Measurements from ENCODE around the gene FASTKD3.

The FASTKD3 gene

GRCh38 chr5:7872517-7873130 lies 3.8 kb upstream of the FASTKD3 start:
- no peak for DNase-seq

GRCh38 chr5:7871653-7872052 lies 2.8 kb upstream of the FASTKD3 start:
- TF ChIP-seq GATA1 (IDR thresholded peaks at IDR 0.05; ENCODE audit: low read depth, low read length), result no peak
- TF ChIP-seq POLR2A (IDR thresholded peaks at IDR 0.05; ENCODE audit: low read length), result no peak
- no peak for DNase-seq

More at GRCh38 chr5:7872517-7873130, 3.8 kb upstream of the FASTKD3 start:
- TF ChIP-seq GATA1 (IDR thresholded peaks at IDR 0.05; ENCODE audit: low read depth, low read length) (no peak), POLR2A (IDR thresholded peaks at IDR 0.05; ENCODE audit: low read length) (no peak)

- DNase-seq, result peak; percentile 47 to 61
Measured at GRCh38 chr5:7869474-7870136, 774 bp upstream of the FASTKD3 start.

GRCh38 chr5:7868427-7868772 lies 431 bp downstream of the FASTKD3 start:
- TF ChIP-seq GATA1 (IDR thresholded peaks at IDR 0.05; ENCODE audit: low read depth, low read length), result no peak
- peak in 1 of 2 experiments; percentile 49 for DNase-seq

More at GRCh38 chr5:7869474-7870136, 774 bp upstream of the FASTKD3 start:
- TF ChIP-seq POLR2A (IDR thresholded peaks at IDR 0.05; ENCODE audit: low read length) (no peak), GATA1 (IDR thresholded peaks at IDR 0.05; ENCODE audit: low read depth, low read length) (no peak)

GRCh38 chr5:7867260-7867659 lies 1.6 kb downstream of the FASTKD3 start:
- peak; percentile 10 to 28 for DNase-seq
- TF ChIP-seq GATA1 (IDR thresholded peaks at IDR 0.05; ENCODE audit: low read depth, low read length), result no peak
- TF ChIP-seq POLR2A (IDR thresholded peaks at IDR 0.05; ENCODE audit: low read length), result no peak

GRCh38 chr5:7866196-7866595 lies 2.6 kb downstream of the FASTKD3 start:
- TF ChIP-seq GATA1 (IDR thresholded peaks at IDR 0.05; ENCODE audit: low read depth, low read length) (no peak), POLR2A (IDR thresholded peaks at IDR 0.05; ENCODE audit: low read length) (no peak)
- peak; percentile 25 to 70 for DNase-seq

GRCh38 chr5:7857926-7858632 lies 10.8 kb downstream of the FASTKD3 start:
- TF ChIP-seq GATA1 (IDR thresholded peaks at IDR 0.05; ENCODE audit: low read depth, low read length), result no peak
- no peak for TF ChIP-seq POLR2A (IDR thresholded peaks at IDR 0.05; ENCODE audit: low read length)
- peak in 1 of 2 experiments; percentile 1 for DNase-seq

GRCh38 chr5:7857361-7857760 lies 11.5 kb downstream of the FASTKD3 start:
- DNase-seq, result no peak
- TF ChIP-seq POLR2A (IDR thresholded peaks at IDR 0.05; ENCODE audit: low read length), result no peak
- no peak for TF ChIP-seq GATA1 (IDR thresholded peaks at IDR 0.05; ENCODE audit: low read depth, low read length)

- peak; percentile 50 to 56 for DNase-seq
- TF ChIP-seq GATA1 (IDR thresholded peaks at IDR 0.05; ENCODE audit: low read depth, low read length) (no peak), POLR2A (IDR thresholded peaks at IDR 0.05; ENCODE audit: low read length) (no peak)
Measured at GRCh38 chr5:7856855-7857254, 12.0 kb downstream of the FASTKD3 start.

- DNase-seq, result no peak
- no peak for TF ChIP-seq GATA1 (IDR thresholded peaks at IDR 0.05; ENCODE audit: low read depth, low read length)
- no peak for TF ChIP-seq POLR2A (IDR thresholded peaks at IDR 0.05; ENCODE audit: low read length)
Measured at GRCh38 chr5:7855611-7856010, 13.2 kb downstream of the FASTKD3 start.

GRCh38 chr5:7852988-7853387 lies 15.8 kb downstream of the FASTKD3 start:
- no peak for DNase-seq
- TF ChIP-seq POLR2A (IDR thresholded peaks at IDR 0.05; ENCODE audit: low read length), result no peak
- no peak for TF ChIP-seq GATA1 (IDR thresholded peaks at IDR 0.05; ENCODE audit: low read depth, low read length)

- no peak for TF ChIP-seq POLR2A (IDR thresholded peaks at IDR 0.05; ENCODE audit: low read length)
- no peak for TF ChIP-seq GATA1 (IDR thresholded peaks at IDR 0.05; ENCODE audit: low read depth, low read length)
- DNase-seq, result no peak
Measured at GRCh38 chr5:7852542-7852941, 16.3 kb downstream of the FASTKD3 start.

- TF ChIP-seq POLR2A (IDR thresholded peaks at IDR 0.05; ENCODE audit: low read length) (no peak), GATA1 (IDR thresholded peaks at IDR 0.05; ENCODE audit: low read depth, low read length) (no peak)
- DNase-seq, result no peak
Measured at GRCh38 chr5:7851617-7852289, 17.1 kb downstream of the FASTKD3 start.

GRCh38 chr5:7851240-7851592 lies 17.6 kb downstream of the FASTKD3 start:
- TF ChIP-seq GATA1 (IDR thresholded peaks at IDR 0.05; ENCODE audit: low read depth, low read length) (no peak), POLR2A (IDR thresholded peaks at IDR 0.05; ENCODE audit: low read length) (no peak)
- DNase-seq, result peak in 1 of 2 experiments; percentile 5

All from erythroblast (primary cell).